WTC11 (cell line): Measurements from ENCODE around the gene UBE2M. TPM values are rescaled to one million over a fixed set of nuclear protein-coding genes. Genes with fewer than 3 reads are reported as not detected.

Source experiments
- ATAC-seq: fragments of 200-7000 bp; cut with Tn5 transposase; 2 replicates; pipeline ENCODE4 v1.10.0; 2021; ENCODE audit warnings: mild to moderate bottlenecking, moderate library complexity
- CTCF ChIA-PET: fragments of 300-600 bp; sonication (Branson Sonifier 250); formaldehyde crosslinking; loops from one replicate; lab custom pipeline; 2021; ENCODE audit warnings: antibody characterized with exemption; lab: Charles Lee
- POLR2A ChIA-PET: fragments of 350-600 bp; sonication (Branson Sonifier 250); formaldehyde crosslinking; loops from one replicate; lab custom pipeline; 2021; ENCODE audit warnings: antibody characterized with exemption; lab: Charles Lee
- DNase-seq: peaks from one replicate; pipeline ENCODE4 v3.0.0; 2021; ENCODE audit warnings: low spot score
- H3K27ac Mint-ChIP-seq: 2 replicates; pipeline ENCODE4 v1.8.0; 2021; ENCODE audit warnings: mixed read lengths
- H3K27me3 Mint-ChIP-seq: 2 replicates; pipeline ENCODE4 v1.8.0; 2021; ENCODE audit warnings: low read depth, mild to moderate bottlenecking, moderate library complexity, mixed read lengths
- H3K36me3 Mint-ChIP-seq: 2 replicates; pipeline ENCODE4 v1.8.0; 2021; ENCODE audit warnings: mixed read lengths
- H3K4me1 Mint-ChIP-seq: 2 replicates; pipeline ENCODE4 v1.8.0; 2022; ENCODE audit warnings: mixed read lengths
- H3K4me3 Mint-ChIP-seq: 2 replicates; pipeline ENCODE4 v1.8.0; 2021; ENCODE audit warnings: mild to moderate bottlenecking, moderate library complexity, mixed read lengths
- H3K9me3 Mint-ChIP-seq: 2 replicates; pipeline ENCODE4 v1.8.0; 2021; ENCODE audit warnings: mixed read lengths
- ATF1 ChIP-seq: sonication (generic); formaldehyde crosslinking; IDR thresholded peaks from 2 replicates; pipeline ENCODE4 v1.8.1; 2023; ENCODE audit warnings: mild to moderate bottlenecking, moderate library complexity, missing genetic modification reagents
- ATF2 ChIP-seq: sonication (generic); formaldehyde crosslinking; IDR thresholded peaks from 2 replicates; pipeline ENCODE4 v1.8.1; 2022; ENCODE audit warnings: low read depth, missing genetic modification reagents, borderline replicate concordance
- CBFB ChIP-seq: sonication (generic); formaldehyde crosslinking; IDR thresholded peaks from 2 replicates; pipeline ENCODE4 v1.8.1; 2022; ENCODE audit warnings: mild to moderate bottlenecking, low read depth, missing genetic modification reagents
- CREM ChIP-seq: sonication (generic); formaldehyde crosslinking; IDR thresholded peaks from 2 replicates; pipeline ENCODE4 v1.8.1; 2022; ENCODE audit warnings: mild to moderate bottlenecking, missing genetic modification reagents, moderate library complexity
- E2F1 ChIP-seq: sonication (generic); formaldehyde crosslinking; IDR thresholded peaks from 2 replicates; pipeline ENCODE4 v1.8.0; 2022; ENCODE audit warnings: mild to moderate bottlenecking, missing genetic modification reagents
- ELF4 ChIP-seq: sonication (generic); formaldehyde crosslinking; IDR thresholded peaks from 2 replicates; pipeline ENCODE4 v1.8.1; 2022; ENCODE audit warnings: low read depth, mild to moderate bottlenecking, moderate library complexity, missing genetic modification reagents
- EMX1 ChIP-seq: fragments of 250-450 bp; sonication (Bioruptor Pico); IDR thresholded peaks from 2 replicates; pipeline ENCODE4 v1.8.0; 2021; ENCODE audit warnings: mild to moderate bottlenecking
- FOXK1 ChIP-seq: sonication (generic); formaldehyde crosslinking; IDR thresholded peaks from 2 replicates; pipeline ENCODE4 v1.8.0; 2022; ENCODE audit warnings: mild to moderate bottlenecking, moderate library complexity, missing genetic modification reagents
- GABPB1 ChIP-seq: sonication (generic); formaldehyde crosslinking; IDR thresholded peaks from 2 replicates; pipeline ENCODE4 v1.8.1; 2023; ENCODE audit warnings: mild to moderate bottlenecking, missing genetic modification reagents
- JUN ChIP-seq: sonication (generic); formaldehyde crosslinking; IDR thresholded peaks from 2 replicates; pipeline ENCODE4 v1.8.0; 2023; ENCODE audit warnings: mild to moderate bottlenecking, missing genetic modification reagents
- MYBL2 ChIP-seq: sonication (generic); formaldehyde crosslinking; IDR thresholded peaks from 2 replicates; pipeline ENCODE4 v1.8.1; 2023; ENCODE audit warnings: mild to moderate bottlenecking, moderate library complexity, missing genetic modification reagents
- NFE2L1 ChIP-seq: sonication (generic); formaldehyde crosslinking; IDR thresholded peaks from 2 replicates; pipeline ENCODE4 v1.8.1; 2023; ENCODE audit warnings: missing genetic modification reagents
- OVOL2 ChIP-seq: fragments of 250-450 bp; sonication (Bioruptor Pico); IDR thresholded peaks from 2 replicates; pipeline ENCODE4 v1.9.0; 2021; ENCODE audit warnings: mild to moderate bottlenecking, borderline replicate concordance
- PREB ChIP-seq: sonication (generic); formaldehyde crosslinking; IDR thresholded peaks from 2 replicates; pipeline ENCODE4 v1.8.1; 2022; ENCODE audit warnings: mild to moderate bottlenecking, missing genetic modification reagents, moderate library complexity, borderline replicate concordance
- RORB ChIP-seq: fragments of 250-450 bp; sonication (Bioruptor Pico); IDR thresholded peaks from 2 replicates; pipeline ENCODE4 v1.9.0; 2021; ENCODE audit warnings: mild to moderate bottlenecking
- SMAD4 ChIP-seq: sonication (generic); formaldehyde crosslinking; IDR thresholded peaks from 2 replicates; pipeline ENCODE4 v1.8.0; 2022; ENCODE audit warnings: mild to moderate bottlenecking, missing genetic modification reagents
- SP1 ChIP-seq: sonication (generic); formaldehyde crosslinking; conservative IDR thresholded peaks from 2 replicates; pipeline ENCODE4 v1.8.1; 2022; ENCODE audit warnings: missing genetic modification reagents
- USF1 ChIP-seq: sonication (generic); formaldehyde crosslinking; IDR thresholded peaks from 2 replicates; pipeline ENCODE4 v1.8.0; 2022; ENCODE audit warnings: mild to moderate bottlenecking, missing genetic modification reagents
- ZBTB43 ChIP-seq: sonication (generic); formaldehyde crosslinking; IDR thresholded peaks from 2 replicates; pipeline ENCODE4 v1.8.1; 2023; ENCODE audit warnings: mild to moderate bottlenecking, missing genetic modification reagents
- ZNF121 ChIP-seq: sonication (generic); formaldehyde crosslinking; IDR thresholded peaks from 2 replicates; pipeline ENCODE4 v1.8.0; 2023; ENCODE audit warnings: missing genetic modification reagents
- ZNF317 ChIP-seq: sonication (generic); formaldehyde crosslinking; IDR thresholded peaks from 2 replicates; pipeline ENCODE4 v1.8.1; 2023; ENCODE audit warnings: low read depth, mild to moderate bottlenecking, moderate library complexity, missing genetic modification reagents, borderline replicate concordance
- ZNF396 ChIP-seq: fragments of 250-450 bp; sonication (Bioruptor Pico); IDR thresholded peaks from 2 replicates; pipeline ENCODE4 v1.8.0; 2021; ENCODE audit warnings: mild to moderate bottlenecking, moderate library complexity, borderline replicate concordance
- ZNF423 ChIP-seq: fragments of 250-450 bp; sonication (Bioruptor Pico); IDR thresholded peaks from 2 replicates; pipeline ENCODE4 v2.1.2; 2022; ENCODE audit warnings: mild to moderate bottlenecking, moderate library complexity
- total RNA-seq: library from RNA; stranded (reverse); gene quantifications from 3 replicates; pipeline ENCODE4 v1.2.3, GENCODE V29; 2021
- TF ChIP-seq, protein P1 (sequence below): sonication (generic); formaldehyde crosslinking; IDR thresholded peaks from 2 replicates; pipeline ENCODE4 v1.8.1; 2023; ENCODE audit warnings: mild to moderate bottlenecking, moderate library complexity, missing genetic modification reagents
- TF ChIP-seq, protein P2 (sequence below): sonication (generic); formaldehyde crosslinking; IDR thresholded peaks from 2 replicates; pipeline ENCODE4 v1.8.0; 2022; ENCODE audit warnings: missing genetic modification reagents

The UBE2M gene
- total RNA-seq, 1 experiment from 2014 or later, result 105 TPM

DNA sequence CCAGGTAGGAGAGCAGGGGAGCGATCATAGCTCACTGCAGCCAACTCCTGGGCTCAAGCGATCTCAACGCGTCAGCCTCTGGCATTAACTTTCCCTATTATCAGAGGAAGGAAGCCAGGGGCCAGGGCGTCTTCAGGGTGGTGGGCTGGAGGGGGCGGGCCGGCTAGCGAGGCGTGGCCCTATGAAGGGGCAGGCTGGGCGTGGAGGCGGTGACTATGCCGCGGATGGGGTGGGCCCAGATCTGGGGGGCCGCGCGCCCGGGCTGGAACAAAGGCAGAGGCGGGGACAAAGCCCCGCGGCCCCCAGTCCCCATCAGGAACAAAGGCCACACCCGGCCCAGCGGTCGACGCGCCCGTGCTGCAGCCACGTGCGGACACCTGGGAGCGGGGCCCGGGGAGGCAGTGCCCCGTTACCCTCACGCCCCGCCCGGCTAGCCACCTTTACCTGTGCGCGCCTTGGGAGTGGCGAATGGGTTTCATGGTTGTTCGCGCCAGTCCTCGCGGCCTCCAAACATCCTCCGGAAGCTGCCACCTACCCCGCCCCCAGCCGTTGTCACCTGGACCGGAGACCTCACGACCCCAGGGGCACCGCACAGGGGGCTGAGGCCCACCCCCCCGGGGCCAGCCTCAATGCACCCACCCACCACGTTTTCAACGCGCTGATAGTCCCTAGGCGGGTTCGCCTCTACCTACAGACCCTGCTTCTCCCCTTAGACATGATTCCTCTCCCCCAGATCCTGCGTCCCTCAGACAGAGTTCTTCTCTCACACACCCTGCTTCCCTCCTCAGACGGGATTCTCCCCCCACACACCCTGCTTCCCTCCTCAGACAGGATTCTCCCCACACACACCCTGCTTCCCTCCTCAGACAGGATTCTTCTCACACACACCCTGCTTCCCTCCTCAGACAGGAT is 19.9 kb downstream of the UBE2M start:
- CTCF ChIA-PET, result interaction anchor here (0.6 to 2.2 kb wide), 4 partner anchors 18 to 43 kb away, joined by 3 to 21 read pairs (median 4); partner anchors contain the start of gene ZBTB45
- TF ChIP-seq, protein P1, sequence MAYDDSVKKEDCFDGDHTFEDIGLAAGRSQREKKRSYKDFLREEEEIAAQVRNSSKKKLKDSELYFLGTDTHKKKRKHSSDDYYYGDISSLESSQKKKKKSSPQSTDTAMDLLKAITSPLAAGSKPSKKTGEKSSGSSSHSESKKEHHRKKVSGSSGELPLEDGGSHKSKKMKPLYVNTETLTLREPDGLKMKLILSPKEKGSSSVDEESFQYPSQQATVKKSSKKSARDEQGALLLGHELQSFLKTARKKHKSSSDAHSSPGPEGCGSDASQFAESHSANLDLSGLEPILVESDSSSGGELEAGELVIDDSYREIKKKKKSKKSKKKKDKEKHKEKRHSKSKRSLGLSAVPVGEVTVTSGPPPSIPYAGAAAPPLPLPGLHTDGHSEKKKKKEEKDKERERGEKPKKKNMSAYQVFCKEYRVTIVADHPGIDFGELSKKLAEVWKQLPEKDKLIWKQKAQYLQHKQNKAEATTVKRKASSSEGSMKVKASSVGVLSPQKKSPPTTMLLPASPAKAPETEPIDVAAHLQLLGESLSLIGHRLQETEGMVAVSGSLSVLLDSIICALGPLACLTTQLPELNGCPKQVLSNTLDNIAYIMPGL (CRISPR knock-in tag), result 0 out of 2 replicates have a peak, but pooled peaks have one; percentile 47
- peak; percentile 59; the same call in 1 of the 2 replicates for TF ChIP-seq NFE2L1 (CRISPR knock-in tag)
- TF ChIP-seq FOXK1, result 0 out of 2 replicates have a peak, but pooled peaks have one; percentile 38
- TF ChIP-seq JUN (CRISPR knock-in tag), result peak; percentile 71; the same call in 1 of the 2 replicates
- peak; percentile 74; the same call in 1 of the 2 replicates for TF ChIP-seq E2F1
- no peak for TF ChIP-seq RORB
- no peak for TF ChIP-seq ZNF121
- no peak for TF ChIP-seq OVOL2 (CRISPR knock-in tag)
- peak; percentile 83 for TF ChIP-seq ZNF423
- TF ChIP-seq ATF2, result no peak; the same call in 1 of the 2 replicates
- 0 out of 2 replicates have a peak, but pooled peaks have one; percentile 71 for TF ChIP-seq CBFB (CRISPR knock-in tag)
- TF ChIP-seq GABPB1 (CRISPR knock-in tag), result no peak
- no peak for TF ChIP-seq PREB (CRISPR knock-in tag)
- no peak for TF ChIP-seq EMX1 (CRISPR knock-in tag)
- TF ChIP-seq ZNF396 (CRISPR knock-in tag), result no peak
- peak; percentile 84 for TF ChIP-seq MYBL2 (CRISPR knock-in tag)
- TF ChIP-seq ELF4, result no peak
- TF ChIP-seq ZBTB43 (CRISPR knock-in tag), result 0 out of 2 replicates have a peak, but pooled peaks have one; percentile 43
- TF ChIP-seq, protein P2, sequence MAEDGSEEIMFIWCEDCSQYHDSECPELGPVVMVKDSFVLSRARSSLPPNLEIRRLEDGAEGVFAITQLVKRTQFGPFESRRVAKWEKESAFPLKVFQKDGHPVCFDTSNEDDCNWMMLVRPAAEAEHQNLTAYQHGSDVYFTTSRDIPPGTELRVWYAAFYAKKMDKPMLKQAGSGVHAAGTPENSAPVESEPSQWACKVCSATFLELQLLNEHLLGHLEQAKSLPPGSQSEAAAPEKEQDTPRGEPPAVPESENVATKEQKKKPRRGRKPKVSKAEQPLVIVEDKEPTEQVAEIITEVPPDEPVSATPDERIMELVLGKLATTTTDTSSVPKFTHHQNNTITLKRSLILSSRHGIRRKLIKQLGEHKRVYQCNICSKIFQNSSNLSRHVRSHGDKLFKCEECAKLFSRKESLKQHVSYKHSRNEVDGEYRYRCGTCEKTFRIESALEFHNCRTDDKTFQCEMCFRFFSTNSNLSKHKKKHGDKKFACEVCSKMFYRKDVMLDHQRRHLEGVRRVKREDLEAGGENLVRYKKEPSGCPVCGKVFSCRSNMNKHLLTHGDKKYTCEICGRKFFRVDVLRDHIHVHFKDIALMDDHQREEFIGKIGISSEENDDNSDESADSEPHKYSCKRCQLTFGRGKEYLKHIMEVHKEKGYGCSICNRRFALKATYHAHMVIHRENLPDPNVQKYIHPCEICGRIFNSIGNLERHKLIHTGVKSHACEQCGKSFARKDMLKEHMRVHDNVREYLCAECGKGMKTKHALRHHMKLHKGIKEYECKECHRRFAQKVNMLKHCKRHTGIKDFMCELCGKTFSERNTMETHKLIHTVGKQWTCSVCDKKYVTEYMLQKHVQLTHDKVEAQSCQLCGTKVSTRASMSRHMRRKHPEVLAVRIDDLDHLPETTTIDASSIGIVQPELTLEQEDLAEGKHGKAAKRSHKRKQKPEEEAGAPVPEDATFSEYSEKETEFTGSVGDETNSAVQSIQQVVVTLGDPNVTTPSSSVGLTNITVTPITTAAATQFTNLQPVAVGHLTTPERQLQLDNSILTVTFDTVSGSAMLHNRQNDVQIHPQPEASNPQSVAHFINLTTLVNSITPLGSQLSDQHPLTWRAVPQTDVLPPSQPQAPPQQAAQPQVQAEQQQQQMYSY (CRISPR knock-in tag), result 0 out of 2 replicates have a peak, but pooled peaks have one; percentile 38
- TF ChIP-seq USF1, result peak; percentile 78
- no peak for TF ChIP-seq ATF1 (CRISPR knock-in tag)
- peak; percentile 33; the same call in 1 of the 2 replicates for TF ChIP-seq SMAD4 (CRISPR knock-in tag)
- peak; percentile 44; the same call in 1 of the 2 replicates for TF ChIP-seq CREM (CRISPR knock-in tag)
- TF ChIP-seq ZNF317 (CRISPR knock-in tag), result no peak
- peak; percentile 90 for TF ChIP-seq SP1 (CRISPR knock-in tag)

More for the DNA sequence above, 19.9 kb downstream of the UBE2M start:
- Mint-ChIP-seq H3K36me3 (no peaks in the 10 kb centered on the region), H3K4me1 (peaks cover 9% of the 10 kb centered on the region), H3K27ac (peak overlapping the region; percentile 100), H3K9me3 (no peaks in the 10 kb centered on the region), H3K27me3 (peaks cover 51% of the 10 kb centered on the region), H3K4me3 (peak overlapping the region; percentile 73)
- ATAC-seq, result peak; percentile 98
- peak; percentile 93 for DNase-seq
- POLR2A ChIA-PET, result interaction anchor here (0.6 to 1.5 kb wide), 3 partner anchors 15 to 22 kb away, joined by 3 to 15 read pairs (median 4); partner anchors contain the start of gene ZBTB45
